CD4-positive, alpha-beta T cell treated with Interleukin-2 at 100 ng/mL for 4 hours (primary cell): Measurements from ENCODE around the gene HCAR2.
"Not testable (repeated sequence)": the region's sequence is repeated elsewhere in the genome, so short reads cannot be mapped to it uniquely, and the experiment has no call there.

Experiments
- DNase-seq: peaks from one replicate; pipeline ENCODE4 v3.0.0-alpha.2; 2020; ENCODE audit warnings: low spot score

HCAR2 gene

DNA sequence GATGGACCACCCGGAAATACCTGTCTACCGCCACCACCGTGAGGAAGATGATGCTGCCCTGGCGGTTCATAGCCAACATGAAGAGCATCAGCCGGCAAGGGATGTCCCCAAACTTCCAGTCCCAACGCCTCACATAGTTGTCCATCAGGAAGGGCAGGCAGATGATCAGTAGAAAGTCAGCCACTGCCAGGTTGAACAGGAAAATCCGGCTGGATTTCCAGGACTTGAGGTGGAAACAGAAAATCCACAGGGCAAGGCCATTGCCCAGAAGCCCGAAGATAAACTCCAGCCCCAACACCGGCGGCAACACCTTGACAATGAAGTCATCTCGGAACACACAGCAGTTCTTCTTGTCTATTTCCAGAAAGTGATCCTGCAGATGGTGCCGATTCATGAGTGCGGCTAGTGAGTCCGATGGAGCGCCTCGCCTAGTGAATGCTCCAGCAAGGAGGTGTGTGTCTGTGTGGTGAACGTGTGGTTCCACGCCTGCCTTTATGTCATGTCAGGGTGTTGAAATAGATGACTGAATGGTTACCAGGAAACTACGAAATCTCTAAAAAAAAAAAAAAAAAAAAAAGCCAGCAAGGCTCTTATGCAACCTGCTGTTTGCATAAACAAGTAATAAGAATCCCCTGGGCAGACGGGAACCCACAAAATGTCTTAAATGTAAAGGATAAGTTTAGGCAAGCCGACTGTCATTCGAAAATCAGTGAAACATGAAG, at the start of gene HCAR2:
HCAR2 (minus strand) TSS at position 468 of the 722 bp plus-strand sequence; CDS start at position 394, 74 bp downstream.
- DNase-seq, result not testable (repeated sequence)

- DNase-seq, result peak; percentile 99
These were observed 49.5 kb upstream of the HCAR2 start, which contains the start of gene DENR for GRCh38 chr12:122752464-122753318. TSS of gene DENR (plus strand) at chr12:122752824. CDS start at chr12:122753702, 878 bp downstream.

- not testable (repeated sequence) for DNase-seq
These were observed 47.8 kb upstream of the HCAR2 start for GRCh38 chr12:122750781-122751515.

GRCh38 chr12:122749569-122750332, 46.6 kb upstream of the HCAR2 start:
- no peak for DNase-seq

DNA sequence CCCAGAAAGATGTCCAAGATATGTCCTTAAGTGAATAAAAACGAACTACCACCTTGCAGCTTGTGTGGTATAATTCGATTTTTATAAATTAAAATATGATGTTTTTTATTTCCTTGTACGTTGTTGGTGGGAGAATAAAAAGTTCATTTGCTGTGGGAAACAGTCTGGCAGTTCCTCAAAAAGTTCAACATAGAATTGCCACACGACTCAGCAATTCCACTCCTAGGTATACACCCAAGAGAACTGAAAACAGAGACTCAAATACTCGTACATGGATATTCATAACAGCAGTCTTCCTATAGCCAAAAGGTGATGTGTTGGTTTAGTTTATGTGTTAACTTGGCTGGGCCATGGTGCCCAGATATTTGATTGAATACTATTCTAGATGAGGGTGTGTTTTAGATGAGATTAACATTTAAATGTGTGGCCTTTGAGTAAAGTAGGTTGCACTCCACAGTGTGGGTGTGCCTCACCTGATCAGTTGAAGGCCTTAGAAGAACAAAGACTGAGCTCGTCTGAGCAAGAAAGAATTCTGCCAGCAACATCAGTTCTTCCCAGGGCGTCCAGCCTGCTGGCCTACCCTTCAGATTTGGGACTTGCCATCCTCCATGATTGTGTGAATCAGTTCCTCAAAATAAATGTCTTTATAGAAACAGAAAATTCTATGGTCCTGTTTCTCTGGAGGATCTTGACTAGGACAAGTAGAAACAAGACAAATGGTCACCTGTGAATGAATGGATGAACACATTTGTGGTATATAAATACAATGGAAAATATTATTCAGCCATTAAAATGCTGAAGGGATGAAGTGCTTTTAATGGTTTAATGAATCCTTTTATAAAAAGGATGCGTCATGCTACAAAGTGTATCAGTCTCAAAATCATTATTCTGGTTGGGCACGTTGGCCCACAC, 44.3 kb upstream of the HCAR2 start:
- no peak for DNase-seq

- no peak for DNase-seq
These were observed 40.9 kb upstream of the HCAR2 start for GRCh38 chr12:122743895-122744525.

- DNase-seq, result no peak
These were observed 37.2 kb upstream of the HCAR2 start for GRCh38 chr12:122740351-122740750.

- DNase-seq, result no peak
These were observed 35.4 kb upstream of the HCAR2 start for GRCh38 chr12:122738571-122738970.

- DNase-seq, result no peak
These were observed 29.5 kb upstream of the HCAR2 start for GRCh38 chr12:122732611-122733010.

DNA sequence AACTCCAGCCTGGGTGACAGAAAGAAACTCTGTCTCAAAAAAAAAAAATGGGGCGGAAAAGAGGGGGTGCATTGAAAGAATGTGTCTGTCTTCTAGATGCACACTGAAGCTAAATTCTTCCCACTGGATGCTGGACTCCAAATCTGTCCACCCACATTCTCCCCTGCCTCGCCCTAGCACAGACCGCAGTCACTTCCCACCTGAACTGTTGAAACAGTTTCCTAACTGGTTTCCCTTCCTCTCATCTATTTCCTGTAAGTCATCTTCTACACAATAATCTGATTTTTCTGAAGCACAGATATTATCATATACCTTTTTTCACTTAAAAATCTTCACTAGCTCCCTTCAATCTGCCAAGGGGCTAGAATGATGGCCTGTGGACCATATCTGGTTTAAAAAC, 29.0 kb upstream of the HCAR2 start:
- DNase-seq, result no peak

GRCh38 chr12:122730215-122731014, 27.3 kb upstream of the HCAR2 start, which contains the start of gene HCAR1:
TSS of gene HCAR1 (minus strand) at chr12:122730844. CDS start at chr12:122730339, 505 bp downstream.
- no peak for DNase-seq

DNA sequence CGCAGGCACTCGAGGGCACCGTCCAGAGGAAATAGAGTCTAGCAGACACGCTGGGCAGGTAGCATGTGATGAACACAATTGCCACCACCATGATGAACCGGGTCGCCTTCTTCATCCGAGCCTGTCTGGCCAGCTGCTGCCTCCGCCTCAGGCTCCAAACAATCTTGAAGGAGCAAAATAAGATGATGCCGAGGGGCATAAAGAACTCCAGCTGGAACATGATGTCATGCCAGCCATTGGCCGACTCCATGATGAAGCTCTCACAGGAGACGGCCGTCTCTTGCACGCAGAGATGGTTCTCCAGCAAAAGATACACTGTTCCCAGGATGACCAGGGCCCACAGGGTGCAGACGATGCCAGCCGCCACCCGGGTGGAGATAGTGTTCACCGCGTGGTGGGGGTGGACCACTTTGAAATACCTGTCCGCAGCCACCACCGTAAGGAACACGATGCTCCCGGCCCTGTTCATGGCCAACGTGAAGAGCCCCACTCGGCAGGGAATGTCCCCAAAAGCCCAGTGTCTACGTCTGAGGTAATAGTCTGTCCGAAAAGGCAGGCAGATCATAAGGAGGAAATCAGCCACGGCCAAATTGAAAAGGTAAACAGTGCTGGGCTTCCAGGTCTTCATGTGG, 26.5 kb upstream of the HCAR2 start:
- no peak for DNase-seq

- DNase-seq, result peak; percentile 51
These were observed 23.0 kb upstream of the HCAR2 start for GRCh38 chr12:122726080-122726558.

DNA sequence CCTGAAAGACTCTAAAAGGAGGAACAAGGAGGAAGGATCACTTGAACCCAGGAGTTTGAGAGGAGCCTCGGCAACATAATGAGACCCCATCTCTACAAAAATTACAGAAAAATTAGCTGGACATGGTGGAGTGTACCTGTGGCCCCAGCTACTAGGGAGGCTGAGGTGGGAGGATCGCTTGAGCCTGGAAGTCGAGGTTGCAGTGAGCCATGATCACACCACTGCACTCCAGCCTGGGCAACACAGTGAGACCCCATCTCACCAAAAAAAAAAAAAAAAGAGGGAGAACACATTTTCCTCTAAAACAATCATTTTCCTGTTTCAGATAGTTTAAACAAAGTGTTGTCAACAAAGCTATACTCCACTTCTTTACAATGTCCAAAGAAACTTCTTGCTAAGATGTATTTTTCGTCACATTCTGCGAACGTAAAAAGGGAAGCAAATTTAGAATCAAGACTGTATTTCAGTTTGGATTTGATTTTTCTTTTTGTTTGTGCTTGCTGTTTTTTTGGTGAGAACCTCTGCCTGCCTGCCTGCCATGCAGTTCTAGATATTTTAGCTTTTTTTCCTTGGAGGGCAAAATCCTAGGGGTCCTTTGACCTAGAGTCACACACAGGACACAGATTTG, 22.4 kb upstream of the HCAR2 start:
- no peak for DNase-seq

GRCh38 chr12:122724641-122725243, 21.6 kb upstream of the HCAR2 start:
- no peak for DNase-seq

DNA sequence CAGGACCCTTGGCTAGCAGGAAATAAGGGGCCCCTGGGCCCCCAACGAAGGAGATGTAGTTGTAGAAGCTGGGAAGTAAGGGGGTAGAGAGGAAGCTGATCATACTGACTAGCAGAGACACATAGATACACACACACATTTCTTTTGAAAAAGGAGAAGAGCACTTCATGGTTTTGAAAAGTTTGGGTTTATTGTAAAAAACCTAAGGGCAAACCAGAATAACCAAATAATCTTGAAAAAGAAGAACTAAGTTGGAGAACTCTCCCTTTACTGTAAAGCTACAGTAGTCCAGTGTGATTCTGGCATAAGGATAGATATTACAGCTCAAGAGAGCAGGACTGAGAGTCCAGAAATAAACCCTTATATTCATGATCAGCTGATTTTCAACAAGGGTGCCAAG, 19.2 kb upstream of the HCAR2 start:
- no peak for DNase-seq

DNA sequence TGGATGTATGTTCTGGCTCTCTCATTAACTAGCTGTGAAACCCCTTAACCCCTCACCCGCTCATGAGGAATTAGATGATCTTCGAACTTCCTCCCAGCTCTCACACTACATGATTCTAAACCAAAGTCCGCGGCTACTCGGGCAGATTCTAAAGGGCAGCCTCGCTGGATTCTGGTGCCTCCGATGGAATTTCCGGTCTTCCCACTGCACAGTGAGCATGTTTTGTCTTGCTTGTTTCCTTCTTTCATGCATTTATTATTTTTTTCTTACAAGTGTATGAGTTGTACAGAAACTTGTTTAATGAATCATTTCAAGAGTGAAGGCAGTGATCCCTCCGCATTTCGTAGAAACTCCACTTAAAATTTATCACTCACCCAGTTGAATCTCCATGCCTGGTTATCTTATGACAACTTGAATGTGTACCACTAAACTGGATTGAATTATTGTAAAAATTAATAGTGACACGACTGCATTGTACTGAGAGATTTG, 17.9 kb upstream of the HCAR2 start:
- DNase-seq, result no peak
